ENCODE measurements around the gene ARMC12. TPM values are rescaled to one million over a fixed set of nuclear protein-coding genes. Genes with fewer than 3 reads are reported as not detected.

ARMC12 gene
- total RNA-seq, 4 donors from 2014 or later = 0.68 to 1.5 TPM; not detected in 2

GRCh38 chr6:35782424-35782823, 45.6 kb downstream of the ARMC12 start:
- in situ Hi-C loops (cut with MboI; ENCODE audit: low pct_ligation_motif_present in 1 of 4, low pct_unique_long_range_greater_than_20kb in 1 of 4, low sequenced_read_pairs in 3 of 4) = loop anchor here in 1 of 4 donors (25.0 kb wide), 1 partner anchor 1830 kb away; no protein-coding TSS in a partner anchor
- DNase-seq = no peak
- no peak overlapping the region for H3K4me3 ChIP-seq
- H3K27ac ChIP-seq = no peak overlapping the region
- no peaks in the 10 kb centered on the region for H3K4me1 ChIP-seq
- H3K27me3 ChIP-seq = peaks cover 24% of the 10 kb centered on the region
- H3K9me3 ChIP-seq = no peaks in the 10 kb centered on the region
- WGBS, 2 donors (ENCODE audit: low coverage in 1 of 2) = 17 to 50% methylated on average over 3 of the region's 3 CpGs
- intact Hi-C loops (cut with DNase I; ENCODE audit: low total_unique reads) = no loop called here
- TF ChIP-seq EP300 (IDR thresholded peaks at IDR 0.05; ENCODE audit: low read depth) (no peak), POLR2A (IDR thresholded peaks at IDR 0.05) (no peak), CTCF (IDR thresholded peaks at IDR 0.05) (no peak), POLR2AphosphoS5 (IDR thresholded peaks at IDR 0.05) (no peak)
- H3K36me3 ChIP-seq = no peaks in the 10 kb centered on the region

- Histone ChIP-seq H3K36me3 (no peaks in the 10 kb centered on the region), H3K27me3 (peaks cover 39% of the 10 kb centered on the region), H3K9me3 (no peaks in the 10 kb centered on the region), H3K27ac (no peak overlapping the region), H3K4me3 (no peak overlapping the region), H3K4me1 (no peaks in the 10 kb centered on the region)
- TF ChIP-seq CTCF (IDR thresholded peaks at IDR 0.05) = no peak
- no peak for TF ChIP-seq POLR2A (IDR thresholded peaks at IDR 0.05)
- TF ChIP-seq POLR2AphosphoS5 (IDR thresholded peaks at IDR 0.05) = no peak
- no peak for TF ChIP-seq EP300 (IDR thresholded peaks at IDR 0.05; ENCODE audit: low read depth)
- in situ Hi-C loops (cut with MboI; ENCODE audit: low pct_ligation_motif_present in 1 of 4, low pct_unique_long_range_greater_than_20kb in 1 of 4, low sequenced_read_pairs in 3 of 4) = loop anchor here in 1 of 4 donors (25.0 kb wide), 1 partner anchor 1828 kb away; no protein-coding TSS in a partner anchor
- DNase-seq = no peak
- intact Hi-C loops (cut with DNase I; ENCODE audit: low total_unique reads) = no loop called here
- WGBS, 2 donors (ENCODE audit: low coverage in 1 of 2) = 60% methylated on average over 1 to 2 of the region's 2 CpGs
These were observed 47.4 kb downstream of the ARMC12 start for GRCh38 chr6:35784200-35784599.

GRCh38 chr6:35786272-35786671, 49.4 kb downstream of the ARMC12 start:
- H3K4me3 ChIP-seq = no peak overlapping the region
- H3K27me3 ChIP-seq = peaks cover 49% of the 10 kb centered on the region
- in situ Hi-C loops (cut with MboI; ENCODE audit: low pct_ligation_motif_present in 1 of 4, low pct_unique_long_range_greater_than_20kb in 1 of 4, low sequenced_read_pairs in 3 of 4) (loop anchor here in 1 of 4 donors (25.0 kb wide), 1 partner anchor 1826 kb away; no protein-coding TSS in a partner anchor), intact Hi-C loops (cut with DNase I; ENCODE audit: low total_unique reads) (no loop called here)
- no peaks in the 10 kb centered on the region for H3K36me3 ChIP-seq
- TF ChIP-seq POLR2A (IDR thresholded peaks at IDR 0.05) = no peak
- TF ChIP-seq EP300 (IDR thresholded peaks at IDR 0.05; ENCODE audit: low read depth) = no peak
- TF ChIP-seq POLR2AphosphoS5 (IDR thresholded peaks at IDR 0.05) = no peak
- TF ChIP-seq CTCF (IDR thresholded peaks at IDR 0.05) = no peak
- no peaks in the 10 kb centered on the region for H3K4me1 ChIP-seq
- WGBS, 2 donors (ENCODE audit: low coverage in 1 of 2) = 54% methylated on average over 2 of the region's 2 CpGs; no CpG with 5 or more reads in 1 of the 2 donors
- H3K9me3 ChIP-seq = no peaks in the 10 kb centered on the region
- no peak for DNase-seq
- no peak overlapping the region for H3K27ac ChIP-seq

- H3K36me3 ChIP-seq = no peaks in the 10 kb centered on the region
- H3K4me1 ChIP-seq = no peaks in the 10 kb centered on the region
- DNase-seq = no peak
- in situ Hi-C loops (cut with MboI; ENCODE audit: low pct_ligation_motif_present in 1 of 4, low pct_unique_long_range_greater_than_20kb in 1 of 4, low sequenced_read_pairs in 3 of 4) = loop anchor here in 1 of 4 donors (25.0 kb wide), 1 partner anchor 1825 kb away; no protein-coding TSS in a partner anchor
- WGBS, 2 donors (ENCODE audit: low coverage in 1 of 2) = 65 to 78% methylated on average over 9 to 25 of the region's 25 CpGs
- no peak overlapping the region for H3K4me3 ChIP-seq
- no peaks in the 10 kb centered on the region for H3K9me3 ChIP-seq
- peaks cover 49% of the 10 kb centered on the region for H3K27me3 ChIP-seq
- TF ChIP-seq EP300 (IDR thresholded peaks at IDR 0.05; ENCODE audit: low read depth) = no peak
- TF ChIP-seq POLR2AphosphoS5 (IDR thresholded peaks at IDR 0.05) = no peak
- TF ChIP-seq CTCF (IDR thresholded peaks at IDR 0.05) = no peak
- no peak for TF ChIP-seq POLR2A (IDR thresholded peaks at IDR 0.05)
- intact Hi-C loops (cut with DNase I; ENCODE audit: low total_unique reads) = loop anchor here (1.0 kb wide), 1 partner anchor 11 kb away; no protein-coding TSS in a partner anchor
- H3K27ac ChIP-seq = no peak overlapping the region
These were observed 50.0 kb downstream of the ARMC12 start for GRCh38 chr6:35786810-35787209.

Measured in transverse colon (tissue), 4 donors.